GM12878 (cell line): Measurements from ENCODE around the gene MAGI1. TPM values are rescaled to one million over a fixed set of nuclear protein-coding genes. Genes with fewer than 3 reads are reported as not detected.

Source experiments
- ATAC-seq: fragments of 200-7000 bp; cut with Tn5 transposase; 3 replicates; pipeline ENCODE4 v1.9.1; 2020; ENCODE audit warnings: mild to moderate bottlenecking, moderate library complexity
- BruUV-seq: library from RNA; stranded (reverse); fragments of 400-500 nt; replicated peaks from 2 replicates; lab custom pipeline; 2021; lab: Mats Ljungman, UMichigan
- CTCF ChIA-PET: fragments of 300-600 bp; sonication (Branson Sonifier 250); formaldehyde crosslinking; extraction: SDS; loops from one replicate; lab custom pipeline; 2021; ENCODE audit warnings: inconsistent platforms; lab: Yijun Ruan, JAX
- POLR2A ChIA-PET: fragments of 350-600 bp; formaldehyde crosslinking; extraction: SDS; loops from one replicate; lab custom pipeline; 2021; ENCODE audit warnings: inconsistent platforms; lab: Charles Lee
- RAD21 ChIA-PET: fragments of 300-600 bp; sonication (Branson Sonifier 250); formaldehyde crosslinking; loops from one replicate; lab custom pipeline; 2023; ENCODE audit warnings: antibody characterized with exemption; ENCODE audit not compliant: unreplicated experiment; lab: Charles Lee
- SMC1A ChIA-PET: fragments of 300-600 bp; sonication (Branson Sonifier 250); formaldehyde crosslinking; loops from one replicate; lab custom pipeline; 2023; ENCODE audit not compliant: unreplicated experiment, uncharacterized antibody; lab: Charles Lee
- DNase-seq: peaks from one replicate; pipeline ENCODE4 v3.0.0-alpha.2; 2011; ENCODE audit warnings: low read depth, low spot score
- FAIRE-seq: peaks from 3 replicates; lab custom pipeline; 2011; peaks lifted over from hg19 to GRCh38; lab: Jason Lieb, UNC
- H2AFZ ChIP-seq: 2 replicates; pipeline ENCODE4 v1.6.0; 2011; ENCODE audit warnings: low read depth, low read length, control low read depth; ENCODE audit not compliant: control insufficient read depth
- H3K27ac ChIP-seq: 2 replicates; pipeline ENCODE4 v1.5.1; 2011; ENCODE audit warnings: control low read depth; ENCODE audit not compliant: control insufficient read depth, insufficient read depth
- H3K27me3 ChIP-seq, 2 experiments: replicated peaks in 1 of 2; 2 replicates each; pipeline versions ENCODE4 v1.6.0 to v1.6.1; 2011; ENCODE audit warnings: low read length in 1 of 2; ENCODE audit not compliant: control insufficient read depth in 2 of 2, insufficient read depth in 2 of 2
- H3K36me3 ChIP-seq, 2 experiments: 2 replicates each; pipeline ENCODE4 v1.5.1; 2011; ENCODE audit warnings: low read length in 1 of 2; ENCODE audit not compliant: control insufficient read depth in 2 of 2, insufficient read depth in 2 of 2
- H3K4me1 ChIP-seq: 2 replicates; pipeline ENCODE4 v1.6.1; 2011; ENCODE audit warnings: mild to moderate bottlenecking, low read length, moderate library complexity, mixed read lengths; ENCODE audit not compliant: control insufficient read depth, insufficient read depth
- H3K4me2 ChIP-seq: 2 replicates; pipeline ENCODE4 v1.6.0; 2011; ENCODE audit warnings: control low read depth; ENCODE audit not compliant: control insufficient read depth, insufficient read depth
- H3K4me3 ChIP-seq: fragments of 200-600 bp; sonication (generic); 2 replicates; pipeline ENCODE4 v1.5.1; 2016
- H3K79me2 ChIP-seq: 2 replicates; pipeline ENCODE4 v1.6.0; 2011; ENCODE audit warnings: low read length; ENCODE audit not compliant: control insufficient read depth, insufficient read depth
- H3K9ac ChIP-seq: 2 replicates; pipeline ENCODE4 v1.8.0; 2011; ENCODE audit warnings: low read length, control low read depth, mixed read lengths; ENCODE audit not compliant: control insufficient read depth, insufficient read depth
- H3K9me3 ChIP-seq: replicated peaks from 3 replicates; pipeline ENCODE4 v1.5.1; 2011; ENCODE audit warnings: mild to moderate bottlenecking, low read length; ENCODE audit not compliant: control insufficient read depth, insufficient read depth
- H4K20me1 ChIP-seq: 2 replicates; pipeline ENCODE4 v1.6.0; 2011; ENCODE audit not compliant: control insufficient read depth, insufficient read depth
- EZH2 ChIP-seq: IDR thresholded peaks from 2 replicates; pipeline ENCODE4 v1.6.1; 2012; ENCODE audit warnings: low read depth, mild to moderate bottlenecking, control low read depth, inconsistent platforms, low read length, borderline replicate concordance; ENCODE audit not compliant: control insufficient read depth
- FOS ChIP-seq: IDR thresholded peaks from 3 replicates; pipeline ENCODE4 v1.6.1; 2011; ENCODE audit warnings: borderline replicate concordance; ENCODE audit not compliant: insufficient read length; ENCODE audit errors: extremely low read depth
- KDM1A ChIP-seq: fragments of 200-600 bp; sonication (generic); IDR thresholded peaks from 2 replicates; pipeline ENCODE4 v1.6.1; 2016; ENCODE audit warnings: borderline replicate concordance
- MTA3 ChIP-seq: IDR thresholded peaks from 2 replicates; pipeline ENCODE4 v1.6.1; 2012; ENCODE audit warnings: low read length, inconsistent platforms, borderline replicate concordance
- NRF1 ChIP-seq: conservative IDR thresholded peaks from 2 replicates; pipeline ENCODE4 v1.6.1; 2011; ENCODE audit warnings: mild to moderate bottlenecking, low read depth, low read length, improper control_type of control experiment
- RAD21 ChIP-seq: IDR thresholded peaks from 2 replicates; pipeline ENCODE4 v1.6.1; 2011; ENCODE audit warnings: mild to moderate bottlenecking, low read depth, low read length, moderate library complexity; ENCODE audit not compliant: insufficient read depth
- RB1 ChIP-seq: fragments of 450-650 bp; formaldehyde crosslinking; IDR thresholded peaks from 2 replicates; pipeline ENCODE4 v1.6.1; 2017; ENCODE audit warnings: mild to moderate bottlenecking, borderline replicate concordance
- RCOR1 ChIP-seq: conservative IDR thresholded peaks from 2 replicates; pipeline ENCODE4 v1.6.1; 2012; ENCODE audit warnings: low read depth, low read length, improper control_type of control experiment
- RUNX3 ChIP-seq: IDR thresholded peaks from 2 replicates; pipeline ENCODE4 v1.6.1; 2012; ENCODE audit warnings: low read length, inconsistent platforms
- SRF ChIP-seq, 2 experiments: IDR thresholded peaks; 2 replicates each; pipeline ENCODE4 v1.6.1; 2011; ENCODE audit warnings: low read depth in 2 of 2, low read length in 2 of 2, mild to moderate bottlenecking in 1 of 2, moderate library complexity in 1 of 2
- TCF12 ChIP-seq: IDR thresholded peaks from 2 replicates; pipeline ENCODE4 v1.6.1; 2011; ENCODE audit warnings: low read depth, mild to moderate bottlenecking, low read length
- YBX1 ChIP-seq: fragments of 450-650 bp; IDR thresholded peaks from 2 replicates; pipeline ENCODE4 v1.6.1; 2016; ENCODE audit warnings: antibody characterized with exemption
- ZZZ3 ChIP-seq: IDR thresholded peaks from 2 replicates; pipeline ENCODE4 v1.6.1; 2011; ENCODE audit warnings: low read depth; ENCODE audit not compliant: control insufficient read depth, insufficient read length
- WGBS: methylation state at CpG from one replicate; pipeline ENCODE4 v1.1.6; 2016; ENCODE audit warnings: low lambda C conversion rate; ENCODE audit not compliant: insufficient replicate concordance, insufficient coverage; ENCODE audit errors: missing lambda C conversion rate; 5-methylcytosine and 5-hydroxymethylcytosine counted together
- in situ Hi-C: fragments of 300-500 bp; cut with MboI; formaldehyde crosslinking; loops from 9 replicates; pipeline ENCODE4 v1.14.3; 2018; ENCODE audit warnings: mixed read lengths
- intact Hi-C: fragments of 100-400 bp; cut with micrococcal nuclease; formaldehyde crosslinking; loops from one replicate; pipeline ENCODE4 v1.14.2; 2022; ENCODE audit not compliant: unreplicated experiment
- polyA plus RNA-seq, 11 experiments: library from polyadenylated mRNA; depleted of rRNA in 4 of 11; unstranded in 6 of 11; stranded (reverse) in 5 of 11; fragments of >200 nt; fragmentation: Nextera tagmentation in 4 of 11; fragmentation: Illumina TruSeq in 1 of 11; extraction: Ambion mirVana in 4 of 11; extraction: Trizol in 1 of 11; gene quantifications; 1 replicate in 1 of 11; 2 replicates in 10 of 11; pipeline versions ENCODE4 v1.2.1 to v1.2.3, GENCODE V29; 2011 to 2016; ENCODE audit warnings: inconsistent platforms in 2 of 11, missing spikeins in 2 of 11, low read depth in 1 of 11
- total RNA-seq, 4 experiments: library from RNA; depleted of rRNA in 3 of 4; stranded (reverse); fragments of >200 nt in 3 of 4; fragmentation: Illumina TruSeq in 1 of 4; extraction: Trizol in 1 of 4; gene quantifications; 2 replicates each; pipeline versions ENCODE4 v1.2.1 to v1.2.3, GENCODE V29; 2013 to 2021
- TF ChIP-seq, protein P1 (sequence below): fragments of 150-350 bp; IDR thresholded peaks from 2 replicates; pipeline ENCODE4 v1.6.1; 2014; ENCODE audit warnings: mild to moderate bottlenecking, low read depth, low read length
- TF ChIP-seq, protein P2 (sequence below): IDR thresholded peaks from 2 replicates; pipeline ENCODE4 v1.6.1; 2012; ENCODE audit warnings: low read depth, low read length, improper control_type of control experiment
- TF ChIP-seq, protein P3 (sequence below): fragments of 450-650 bp; conservative IDR thresholded peaks from 2 replicates; pipeline ENCODE4 v1.6.1; 2017; ENCODE audit warnings: mild to moderate bottlenecking, moderate library complexity
- TF ChIP-seq, protein P4 (sequence below): fragments of 450-650 bp; IDR thresholded peaks from 2 replicates; pipeline ENCODE4 v1.6.1; 2017; ENCODE audit warnings: mild to moderate bottlenecking

MAGI1 gene
- total and polyA plus RNA-seq, 10 of the 15 experiments (the other 5 are each of a cell fraction or from before 2014, with no cell fraction given): 0.02 to 3.3 (median 0.29) TPM; not detected in 1

DNA sequence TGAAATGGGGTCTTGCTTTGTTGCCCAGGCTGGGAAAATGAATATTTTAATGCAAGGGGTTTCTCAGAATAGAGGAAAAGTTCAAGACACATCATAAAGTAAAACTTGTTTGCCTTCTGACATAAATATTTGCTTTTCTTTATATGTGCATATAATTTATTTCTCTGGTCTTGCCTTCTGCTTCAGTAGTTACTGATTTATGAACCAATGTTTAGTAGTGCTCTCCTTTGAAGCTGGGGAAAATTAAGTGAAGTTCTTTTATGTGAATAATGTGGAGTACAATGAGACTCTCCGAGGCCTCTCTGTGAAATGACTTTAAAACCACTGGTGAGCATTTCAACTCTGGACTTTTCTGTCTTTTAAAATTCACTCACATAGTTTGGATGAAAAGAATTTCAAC is 55.6 kb downstream of the MAGI1 start:
- ATAC-seq (no peak), FAIRE-seq (no peak)

More for the DNA sequence above, 55.6 kb downstream of the MAGI1 start:
- Histone ChIP-seq H3K79me2 (no peaks in the 10 kb centered on the region), H3K4me1 (no peaks in the 10 kb centered on the region), H3K9ac (no peak overlapping the region), H3K4me2 (no peak overlapping the region), H3K9me3 (no peaks in the 10 kb centered on the region), H3K27ac (no peak overlapping the region), H3K36me3 (no peaks in the 10 kb centered on the region), H3K4me3 (no peak overlapping the region), H3K27me3 (no peaks in the 10 kb centered on the region), H4K20me1 (no peaks in the 10 kb centered on the region), H2AFZ (no peak overlapping the region)
- in situ Hi-C loops: no loop called here
- intact Hi-C loops: no loop called here
- ChIA-PET SMC1A (no interaction called here), POLR2A (no interaction called here), CTCF (no interaction called here), RAD21 (no interaction called here)
- BruUV-seq: no TSS peak
- WGBS: 5% methylated on average over 1 of the region's 1 CpG
- no peak for DNase-seq
- TF ChIP-seq SRF (IDR thresholded peaks at IDR 0.05; ENCODE audit: low read depth in 2 of 2, low read length in 2 of 2) (no peak), RB1 (no peak), ZZZ3 (no peak), KDM1A (no peak), EZH2 (no peak), TCF12 (no peak), NRF1 (no peak), RAD21 (no peak), MTA3 (no peak), RUNX3 (no peak), RCOR1 (no peak), YBX1 (no peak), FOS (no peak)
- TF ChIP-seq, protein P1, sequence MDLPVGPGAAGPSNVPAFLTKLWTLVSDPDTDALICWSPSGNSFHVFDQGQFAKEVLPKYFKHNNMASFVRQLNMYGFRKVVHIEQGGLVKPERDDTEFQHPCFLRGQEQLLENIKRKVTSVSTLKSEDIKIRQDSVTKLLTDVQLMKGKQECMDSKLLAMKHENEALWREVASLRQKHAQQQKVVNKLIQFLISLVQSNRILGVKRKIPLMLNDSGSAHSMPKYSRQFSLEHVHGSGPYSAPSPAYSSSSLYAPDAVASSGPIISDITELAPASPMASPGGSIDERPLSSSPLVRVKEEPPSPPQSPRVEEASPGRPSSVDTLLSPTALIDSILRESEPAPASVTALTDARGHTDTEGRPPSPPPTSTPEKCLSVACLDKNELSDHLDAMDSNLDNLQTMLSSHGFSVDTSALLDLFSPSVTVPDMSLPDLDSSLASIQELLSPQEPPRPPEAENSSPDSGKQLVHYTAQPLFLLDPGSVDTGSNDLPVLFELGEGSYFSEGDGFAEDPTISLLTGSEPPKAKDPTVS: no peak
- TF ChIP-seq, protein P2, sequence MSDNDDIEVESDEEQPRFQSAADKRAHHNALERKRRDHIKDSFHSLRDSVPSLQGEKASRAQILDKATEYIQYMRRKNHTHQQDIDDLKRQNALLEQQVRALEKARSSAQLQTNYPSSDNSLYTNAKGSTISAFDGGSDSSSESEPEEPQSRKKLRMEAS: no peak
- TF ChIP-seq, protein P3, sequence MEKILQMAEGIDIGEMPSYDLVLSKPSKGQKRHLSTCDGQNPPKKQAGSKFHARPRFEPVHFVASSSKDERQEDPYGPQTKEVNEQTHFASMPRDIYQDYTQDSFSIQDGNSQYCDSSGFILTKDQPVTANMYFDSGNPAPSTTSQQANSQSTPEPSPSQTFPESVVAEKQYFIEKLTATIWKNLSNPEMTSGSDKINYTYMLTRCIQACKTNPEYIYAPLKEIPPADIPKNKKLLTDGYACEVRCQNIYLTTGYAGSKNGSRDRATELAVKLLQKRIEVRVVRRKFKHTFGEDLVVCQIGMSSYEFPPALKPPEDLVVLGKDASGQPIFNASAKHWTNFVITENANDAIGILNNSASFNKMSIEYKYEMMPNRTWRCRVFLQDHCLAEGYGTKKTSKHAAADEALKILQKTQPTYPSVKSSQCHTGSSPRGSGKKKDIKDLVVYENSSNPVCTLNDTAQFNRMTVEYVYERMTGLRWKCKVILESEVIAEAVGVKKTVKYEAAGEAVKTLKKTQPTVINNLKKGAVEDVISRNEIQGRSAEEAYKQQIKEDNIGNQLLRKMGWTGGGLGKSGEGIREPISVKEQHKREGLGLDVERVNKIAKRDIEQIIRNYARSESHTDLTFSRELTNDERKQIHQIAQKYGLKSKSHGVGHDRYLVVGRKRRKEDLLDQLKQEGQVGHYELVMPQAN: no peak
- TF ChIP-seq, protein P4, sequence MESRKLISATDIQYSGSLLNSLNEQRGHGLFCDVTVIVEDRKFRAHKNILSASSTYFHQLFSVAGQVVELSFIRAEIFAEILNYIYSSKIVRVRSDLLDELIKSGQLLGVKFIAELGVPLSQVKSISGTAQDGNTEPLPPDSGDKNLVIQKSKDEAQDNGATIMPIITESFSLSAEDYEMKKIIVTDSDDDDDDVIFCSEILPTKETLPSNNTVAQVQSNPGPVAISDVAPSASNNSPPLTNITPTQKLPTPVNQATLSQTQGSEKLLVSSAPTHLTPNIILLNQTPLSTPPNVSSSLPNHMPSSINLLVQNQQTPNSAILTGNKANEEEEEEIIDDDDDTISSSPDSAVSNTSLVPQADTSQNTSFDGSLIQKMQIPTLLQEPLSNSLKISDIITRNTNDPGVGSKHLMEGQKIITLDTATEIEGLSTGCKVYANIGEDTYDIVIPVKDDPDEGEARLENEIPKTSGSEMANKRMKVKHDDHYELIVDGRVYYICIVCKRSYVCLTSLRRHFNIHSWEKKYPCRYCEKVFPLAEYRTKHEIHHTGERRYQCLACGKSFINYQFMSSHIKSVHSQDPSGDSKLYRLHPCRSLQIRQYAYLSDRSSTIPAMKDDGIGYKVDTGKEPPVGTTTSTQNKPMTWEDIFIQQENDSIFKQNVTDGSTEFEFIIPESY: no peak
